Liver (tissue), 9 donors: Measurements from ENCODE around the gene PRICKLE4. TPM values are rescaled to one million over a fixed set of nuclear protein-coding genes. Genes with fewer than 3 reads are reported as not detected.

Experiments used
- DNase-seq: peaks from one replicate; pipeline ENCODE4 v3.0.0-alpha.2; 2017; ENCODE audit warnings: low spot score
- H3K27ac ChIP-seq, 2 donors: one replicate each; pipeline ENCODE4 v1.7.0; 2013; ENCODE audit warnings: inconsistent platforms in 2 of 2, low read length in 2 of 2, control low read depth in 1 of 2, low read depth in 1 of 2, mild to moderate bottlenecking in 1 of 2
- H3K27me3 ChIP-seq, 4 donors: one replicate each; pipeline versions ENCODE4 v1.6.1 to v1.7.0; 2013; ENCODE audit warnings: low read length in 3 of 4, inconsistent platforms in 1 of 4, mild to moderate bottlenecking in 1 of 4, moderate library complexity in 1 of 4; ENCODE audit not compliant: control insufficient read depth in 4 of 4, insufficient read depth in 4 of 4
- H3K36me3 ChIP-seq, 4 donors: one replicate each; pipeline versions ENCODE4 v1.6.1 to v1.7.0; 2013; ENCODE audit warnings: low read length in 3 of 4, mild to moderate bottlenecking in 3 of 4, low read depth in 1 of 4, moderate library complexity in 1 of 4; ENCODE audit not compliant: control insufficient read depth in 4 of 4, insufficient read depth in 3 of 4
- H3K4me1 ChIP-seq, 4 donors: one replicate each; pipeline versions ENCODE4 v1.6.1 to v1.7.0; 2013; ENCODE audit warnings: low read length in 3 of 4, mild to moderate bottlenecking in 3 of 4, moderate library complexity in 1 of 4; ENCODE audit not compliant: control insufficient read depth in 4 of 4, insufficient read depth in 4 of 4
- H3K4me3 ChIP-seq, 3 donors: one replicate each; pipeline versions ENCODE4 v1.6.1 to v1.7.0; 2013; ENCODE audit warnings: low read length in 3 of 3, control low read depth in 1 of 3, low read depth in 1 of 3, mild to moderate bottlenecking in 1 of 3
- H3K9ac ChIP-seq, 2 donors: one replicate each; pipeline ENCODE4 v1.7.0; 2013; ENCODE audit warnings: low read length in 2 of 2, mild to moderate bottlenecking in 2 of 2, moderate library complexity in 2 of 2, control low read depth in 1 of 2, low read depth in 1 of 2
- H3K9me3 ChIP-seq, 4 donors: one replicate each; pipeline versions ENCODE4 v1.6.1 to v1.7.0; 2013; ENCODE audit warnings: low read length in 3 of 4; ENCODE audit not compliant: control insufficient read depth in 4 of 4
- EGR1 ChIP-seq, 2 donors: IDR thresholded peaks; 2 replicates each; pipeline ENCODE4 v1.6.1; 2016 to 2018; ENCODE audit warnings: antibody characterized with exemption in 2 of 2, low read depth in 2 of 2
- FOXA1 ChIP-seq: IDR thresholded peaks from 2 replicates; pipeline ENCODE4 v1.6.1; 2016; ENCODE audit warnings: antibody characterized with exemption
- FOXA2 ChIP-seq: IDR thresholded peaks from 2 replicates; pipeline ENCODE4 v1.6.1; 2016; ENCODE audit warnings: antibody characterized with exemption
- GABPA ChIP-seq, 2 donors: IDR thresholded peaks in 1 of 2; conservative IDR thresholded peaks in 1 of 2; 2 replicates each; pipeline ENCODE4 v1.6.1; 2016; ENCODE audit warnings: antibody characterized with exemption in 2 of 2, mild to moderate bottlenecking in 1 of 2, moderate library complexity in 1 of 2
- HNF4A ChIP-seq, 2 donors: conservative IDR thresholded peaks; 2 replicates each; pipeline ENCODE4 v1.6.1; 2016; ENCODE audit warnings: antibody characterized with exemption in 2 of 2, mild to moderate bottlenecking in 2 of 2
- HNF4G ChIP-seq: IDR thresholded peaks from 2 replicates; pipeline ENCODE4 v1.6.1; 2016; ENCODE audit warnings: antibody characterized with exemption
- JUND ChIP-seq, 2 donors: IDR thresholded peaks; 2 replicates each; pipeline ENCODE4 v1.6.1; 2016; ENCODE audit warnings: antibody characterized with exemption in 2 of 2
- NR2F2 ChIP-seq: IDR thresholded peaks from 2 replicates; pipeline ENCODE4 v1.6.1; 2016; ENCODE audit warnings: antibody characterized with exemption
- RAD21 ChIP-seq, 2 donors: IDR thresholded peaks; 2 replicates each; pipeline ENCODE4 v1.6.1; 2016; ENCODE audit warnings: antibody characterized with exemption in 2 of 2, mild to moderate bottlenecking in 2 of 2
- RXRA ChIP-seq, 2 donors: IDR thresholded peaks; 2 replicates each; pipeline ENCODE4 v1.6.1; 2017 to 2018; ENCODE audit warnings: antibody characterized with exemption in 2 of 2, mild to moderate bottlenecking in 1 of 2
- SP1 ChIP-seq: IDR thresholded peaks from 2 replicates; pipeline ENCODE4 v1.6.1; 2018; ENCODE audit warnings: antibody characterized with exemption, mild to moderate bottlenecking
- TAF1 ChIP-seq: conservative IDR thresholded peaks from 2 replicates; pipeline ENCODE4 v1.6.1; 2016; ENCODE audit warnings: antibody characterized with exemption, mild to moderate bottlenecking
- YY1 ChIP-seq: IDR thresholded peaks from 2 replicates; pipeline ENCODE4 v1.6.1; 2016; ENCODE audit warnings: antibody characterized with exemption, mild to moderate bottlenecking
- WGBS: extraction: QIAGEN DNeasy Blood & Tissue Kit; methylation state at CpG from one replicate; pipeline ENCODE4 v1.1.7; 2013; 5-methylcytosine and 5-hydroxymethylcytosine counted together
- polyA plus RNA-seq, 2 donors: library from polyadenylated mRNA; stranded (reverse) in 1 of 2; unstranded in 1 of 2; fragments of 200-250 nt in 1 of 2; fragments of >200 nt in 1 of 2; fragmentation: Nextera tagmentation in 1 of 2; extraction: Ambion mirVana in 1 of 2; gene quantifications; one replicate each; pipeline versions ENCODE4 v1.2.1 to v1.2.3, GENCODE V29; 2013 to 2015
- total RNA-seq, 2 donors: library from RNA; depleted of rRNA; stranded (reverse); fragments of >200 nt; gene quantifications; one replicate each; pipeline ENCODE4 v1.2.3, GENCODE V29; 2014
- TF ChIP-seq, protein P1 (sequence below): IDR thresholded peaks from 2 replicates; pipeline ENCODE4 v1.6.1; 2016; ENCODE audit warnings: antibody characterized with exemption, mild to moderate bottlenecking
- TF ChIP-seq, protein P2 (sequence below): IDR thresholded peaks from 2 replicates; pipeline ENCODE4 v1.6.1; 2016; ENCODE audit warnings: antibody characterized with exemption
- TF ChIP-seq, protein P3 (sequence below): IDR thresholded peaks from 2 replicates; pipeline ENCODE4 v1.6.1; 2016; ENCODE audit warnings: antibody characterized with exemption
- TF ChIP-seq, protein P4 (sequence below): IDR thresholded peaks from 2 replicates; pipeline ENCODE4 v1.6.1; 2016; ENCODE audit warnings: antibody characterized with exemption
- TF ChIP-seq, protein P5 (sequence below): fragments of 150-350 bp; IDR thresholded peaks from 2 replicates; pipeline ENCODE4 v1.5.1; 2017; ENCODE audit warnings: improper control_type of control experiment, low read depth, low read length; ENCODE audit not compliant: missing input control
- donor health status: healthy.
- donor health status: healthy.
- donor health status: healthy.
- donor health status: healthy.
- donor health status: healthy.

PRICKLE4 gene
- total and polyA plus RNA-seq, 4 donors: 0.37 to 1.4 (median 0.98) TPM; not detected in 1

DNA sequence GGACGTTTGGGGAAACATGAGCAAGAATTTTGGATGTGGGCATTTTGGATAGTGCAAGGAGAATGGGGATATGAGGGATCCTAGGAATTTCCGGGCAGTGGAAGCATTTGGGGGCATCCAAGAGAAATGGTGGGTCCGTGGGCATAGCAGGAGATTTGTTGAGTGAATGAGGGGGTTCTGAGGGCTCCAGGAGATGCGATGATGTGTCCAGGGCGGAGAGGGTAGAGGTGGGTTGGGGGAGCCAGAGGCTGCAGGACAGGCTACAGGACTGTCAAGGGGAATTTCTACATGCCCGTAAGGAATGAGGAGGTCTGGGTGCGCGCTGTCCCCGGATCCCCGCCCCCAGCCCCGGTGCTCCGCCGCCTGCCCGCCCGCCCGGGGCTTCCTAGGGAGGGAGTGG is 1.2 kb upstream of the PRICKLE4 start:
- H3K36me3 ChIP-seq: peaks cover 0 to 11% (median 8%) of the 10 kb centered on the region in 4 donors
- peak overlapping the region; percentile 55 to 82 (median 81) for H3K4me3 ChIP-seq
- TF ChIP-seq FOXA1: no peak
- TF ChIP-seq EGR1 (IDR thresholded peaks at IDR 0.05; ENCODE audit: low read depth in 2 of 2): no peak
- TF ChIP-seq, protein P1, sequence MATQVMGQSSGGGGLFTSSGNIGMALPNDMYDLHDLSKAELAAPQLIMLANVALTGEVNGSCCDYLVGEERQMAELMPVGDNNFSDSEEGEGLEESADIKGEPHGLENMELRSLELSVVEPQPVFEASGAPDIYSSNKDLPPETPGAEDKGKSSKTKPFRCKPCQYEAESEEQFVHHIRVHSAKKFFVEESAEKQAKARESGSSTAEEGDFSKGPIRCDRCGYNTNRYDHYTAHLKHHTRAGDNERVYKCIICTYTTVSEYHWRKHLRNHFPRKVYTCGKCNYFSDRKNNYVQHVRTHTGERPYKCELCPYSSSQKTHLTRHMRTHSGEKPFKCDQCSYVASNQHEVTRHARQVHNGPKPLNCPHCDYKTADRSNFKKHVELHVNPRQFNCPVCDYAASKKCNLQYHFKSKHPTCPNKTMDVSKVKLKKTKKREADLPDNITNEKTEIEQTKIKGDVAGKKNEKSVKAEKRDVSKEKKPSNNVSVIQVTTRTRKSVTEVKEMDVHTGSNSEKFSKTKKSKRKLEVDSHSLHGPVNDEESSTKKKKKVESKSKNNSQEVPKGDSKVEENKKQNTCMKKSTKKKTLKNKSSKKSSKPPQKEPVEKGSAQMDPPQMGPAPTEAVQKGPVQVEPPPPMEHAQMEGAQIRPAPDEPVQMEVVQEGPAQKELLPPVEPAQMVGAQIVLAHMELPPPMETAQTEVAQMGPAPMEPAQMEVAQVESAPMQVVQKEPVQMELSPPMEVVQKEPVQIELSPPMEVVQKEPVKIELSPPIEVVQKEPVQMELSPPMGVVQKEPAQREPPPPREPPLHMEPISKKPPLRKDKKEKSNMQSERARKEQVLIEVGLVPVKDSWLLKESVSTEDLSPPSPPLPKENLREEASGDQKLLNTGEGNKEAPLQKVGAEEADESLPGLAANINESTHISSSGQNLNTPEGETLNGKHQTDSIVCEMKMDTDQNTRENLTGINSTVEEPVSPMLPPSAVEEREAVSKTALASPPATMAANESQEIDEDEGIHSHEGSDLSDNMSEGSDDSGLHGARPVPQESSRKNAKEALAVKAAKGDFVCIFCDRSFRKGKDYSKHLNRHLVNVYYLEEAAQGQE: no peak
- TF ChIP-seq, protein P2, sequence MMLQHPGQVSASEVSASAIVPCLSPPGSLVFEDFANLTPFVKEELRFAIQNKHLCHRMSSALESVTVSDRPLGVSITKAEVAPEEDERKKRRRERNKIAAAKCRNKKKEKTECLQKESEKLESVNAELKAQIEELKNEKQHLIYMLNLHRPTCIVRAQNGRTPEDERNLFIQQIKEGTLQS: no peak
- no peak for TF ChIP-seq GABPA (IDR thresholded peaks at IDR 0.05 in 1 of 2, conservative IDR thresholded peaks at IDR 0.05 in 1 of 2)
- no peak for TF ChIP-seq RXRA (IDR thresholded peaks at IDR 0.05)
- TF ChIP-seq, protein P3, sequence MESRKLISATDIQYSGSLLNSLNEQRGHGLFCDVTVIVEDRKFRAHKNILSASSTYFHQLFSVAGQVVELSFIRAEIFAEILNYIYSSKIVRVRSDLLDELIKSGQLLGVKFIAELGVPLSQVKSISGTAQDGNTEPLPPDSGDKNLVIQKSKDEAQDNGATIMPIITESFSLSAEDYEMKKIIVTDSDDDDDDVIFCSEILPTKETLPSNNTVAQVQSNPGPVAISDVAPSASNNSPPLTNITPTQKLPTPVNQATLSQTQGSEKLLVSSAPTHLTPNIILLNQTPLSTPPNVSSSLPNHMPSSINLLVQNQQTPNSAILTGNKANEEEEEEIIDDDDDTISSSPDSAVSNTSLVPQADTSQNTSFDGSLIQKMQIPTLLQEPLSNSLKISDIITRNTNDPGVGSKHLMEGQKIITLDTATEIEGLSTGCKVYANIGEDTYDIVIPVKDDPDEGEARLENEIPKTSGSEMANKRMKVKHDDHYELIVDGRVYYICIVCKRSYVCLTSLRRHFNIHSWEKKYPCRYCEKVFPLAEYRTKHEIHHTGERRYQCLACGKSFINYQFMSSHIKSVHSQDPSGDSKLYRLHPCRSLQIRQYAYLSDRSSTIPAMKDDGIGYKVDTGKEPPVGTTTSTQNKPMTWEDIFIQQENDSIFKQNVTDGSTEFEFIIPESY: no peak
- no peak for TF ChIP-seq NR2F2
- TF ChIP-seq, protein P4, sequence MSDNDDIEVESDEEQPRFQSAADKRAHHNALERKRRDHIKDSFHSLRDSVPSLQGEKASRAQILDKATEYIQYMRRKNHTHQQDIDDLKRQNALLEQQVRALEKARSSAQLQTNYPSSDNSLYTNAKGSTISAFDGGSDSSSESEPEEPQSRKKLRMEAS: no peak
- no peak for TF ChIP-seq HNF4A (conservative IDR thresholded peaks at IDR 0.05)
- TF ChIP-seq JUND (IDR thresholded peaks at IDR 0.05): no peak
- no peak for TF ChIP-seq HNF4G
- TF ChIP-seq YY1: no peak
- no peak for TF ChIP-seq SP1
- no peak for TF ChIP-seq TAF1
- TF ChIP-seq RAD21 (IDR thresholded peaks at IDR 0.05): no peak
- no peak overlapping the region for H3K27ac ChIP-seq
- peaks cover 2 to 21% (median 18%) of the 10 kb centered on the region in 4 donors for H3K4me1 ChIP-seq
- DNase-seq: no peak
- H3K9ac ChIP-seq: peak overlapping the region in 1 of 2 donors; percentile 62
- WGBS: 5% methylated on average over 16 of the region's 16 CpGs
- no peaks in the 10 kb centered on the region for H3K27me3 ChIP-seq
- H3K9me3 ChIP-seq: no peaks in the 10 kb centered on the region

DNA sequence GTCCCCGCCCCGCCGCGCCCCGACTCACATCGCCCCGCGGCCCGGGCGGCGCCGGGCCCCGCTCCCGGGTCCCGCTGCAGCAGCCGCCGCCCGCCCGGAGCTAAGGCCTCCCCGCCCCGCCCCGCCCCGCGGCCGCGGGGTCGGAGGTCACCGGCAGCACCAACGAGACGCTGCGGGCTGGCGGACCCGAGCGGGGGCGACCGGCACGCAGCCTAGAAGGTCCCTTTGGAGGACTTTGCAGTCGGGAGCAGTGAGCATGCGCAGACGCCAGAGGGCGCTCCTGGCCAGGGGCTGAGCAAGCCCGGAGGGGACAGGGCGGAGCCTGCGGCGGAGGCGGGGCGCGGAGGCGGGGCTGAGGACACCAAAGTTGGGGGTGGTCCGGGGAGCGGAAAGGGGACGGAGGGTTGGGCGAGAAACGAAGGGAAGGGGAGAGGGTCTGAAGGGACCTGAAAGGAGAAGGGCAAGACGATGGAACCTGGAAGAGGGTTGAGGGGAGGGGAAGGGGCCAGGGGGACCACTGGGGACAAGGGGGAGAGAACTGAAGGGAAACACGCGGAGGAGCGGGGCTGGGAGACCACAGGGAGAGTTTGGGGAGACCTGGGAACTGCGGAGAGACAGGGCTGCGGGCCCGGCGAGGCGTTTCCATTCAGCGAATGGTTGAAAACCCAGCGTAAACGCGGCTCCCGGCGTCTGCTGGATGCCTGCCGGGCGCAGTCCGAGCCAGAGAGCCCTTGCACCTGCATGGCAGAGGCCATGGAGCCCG is 613 bp upstream of the PRICKLE4 start, which contains the start of gene FRS3:
Gene FRS3, minus strand, starts transcription at position 113 of the 763 bp plus-strand sequence. CDS start 2,913 bp downstream, outside the sequence.
- WGBS: under 1% methylated on average over 73 of the region's 73 CpGs
- peak; percentile 99 for DNase-seq
- peak within 1 kb of the TSS; percentile 75 to 85 (median 81) for H3K4me3 ChIP-seq

More for the DNA sequence above, 613 bp upstream of the PRICKLE4 start, which contains the start of gene FRS3:
- Histone ChIP-seq H3K9ac (peak within 1 kb of the TSS in 1 of 2 donors; percentile 62), H3K4me1 (peaks cover 2 to 21% (median 18%) of the 10 kb centered on the region in 4 donors), H3K36me3 (peaks cover 0 to 5% (median 3%) of the 10 kb centered on the region in 4 donors), H3K27me3 (no peaks in the 10 kb centered on the region), H3K9me3 (no peaks in the 10 kb centered on the region), H3K27ac (peak within 1 kb of the TSS; percentile 51 to 66)
- TF ChIP-seq GABPA (IDR thresholded peaks at IDR 0.05 in 1 of 2, conservative IDR thresholded peaks at IDR 0.05 in 1 of 2) (peak in 1 of 2 donors; percentile 74), RAD21 (IDR thresholded peaks at IDR 0.05) (peak; percentile 87 to 92), FOXA1 (peak; percentile 10), RXRA (IDR thresholded peaks at IDR 0.05) (peak; percentile 15 to 38), EGR1 (IDR thresholded peaks at IDR 0.05; ENCODE audit: low read depth in 2 of 2) (peak in 1 of 2 donors; percentile 87), SP1 (peak; percentile 52), HNF4A (conservative IDR thresholded peaks at IDR 0.05) (peak in 1 of 2 donors; percentile 49), FOXA2 (no peak)
- TF ChIP-seq, protein P5, sequence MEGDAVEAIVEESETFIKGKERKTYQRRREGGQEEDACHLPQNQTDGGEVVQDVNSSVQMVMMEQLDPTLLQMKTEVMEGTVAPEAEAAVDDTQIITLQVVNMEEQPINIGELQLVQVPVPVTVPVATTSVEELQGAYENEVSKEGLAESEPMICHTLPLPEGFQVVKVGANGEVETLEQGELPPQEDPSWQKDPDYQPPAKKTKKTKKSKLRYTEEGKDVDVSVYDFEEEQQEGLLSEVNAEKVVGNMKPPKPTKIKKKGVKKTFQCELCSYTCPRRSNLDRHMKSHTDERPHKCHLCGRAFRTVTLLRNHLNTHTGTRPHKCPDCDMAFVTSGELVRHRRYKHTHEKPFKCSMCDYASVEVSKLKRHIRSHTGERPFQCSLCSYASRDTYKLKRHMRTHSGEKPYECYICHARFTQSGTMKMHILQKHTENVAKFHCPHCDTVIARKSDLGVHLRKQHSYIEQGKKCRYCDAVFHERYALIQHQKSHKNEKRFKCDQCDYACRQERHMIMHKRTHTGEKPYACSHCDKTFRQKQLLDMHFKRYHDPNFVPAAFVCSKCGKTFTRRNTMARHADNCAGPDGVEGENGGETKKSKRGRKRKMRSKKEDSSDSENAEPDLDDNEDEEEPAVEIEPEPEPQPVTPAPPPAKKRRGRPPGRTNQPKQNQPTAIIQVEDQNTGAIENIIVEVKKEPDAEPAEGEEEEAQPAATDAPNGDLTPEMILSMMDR: peak; percentile 98
- TF ChIP-seq, protein P1: no peak
- TF ChIP-seq, protein P2: no peak
